Activated CD8-positive, alpha-beta memory T cell treated with anti-CD3 and anti-CD28 coated beads, Interleukin-2, amount 50 U/mL, for 4 hours (primary cell): Measurements from ENCODE around the gene BIN2.

ENCODE experiments used
- DNase-seq: peaks from one replicate; pipeline ENCODE4 v3.0.0-alpha.2; 2020

BIN2 gene

DNA sequence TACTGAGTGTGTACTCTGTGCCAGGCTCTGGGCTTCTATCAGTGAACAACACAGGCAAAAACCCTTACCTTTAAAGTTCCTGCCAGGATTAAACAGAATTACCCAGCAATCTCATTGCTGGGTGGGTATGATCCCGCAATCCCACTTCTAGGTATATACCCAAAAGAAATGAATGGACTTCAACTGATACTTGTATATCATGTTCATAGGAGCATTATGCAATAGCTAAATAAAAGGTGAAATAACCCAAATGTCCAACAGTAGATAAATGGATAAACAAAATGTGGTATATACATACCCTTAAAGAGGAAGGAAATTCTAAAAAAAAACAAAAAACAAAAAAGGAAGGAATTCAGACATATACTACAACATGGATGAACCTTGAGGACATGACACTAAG is 70.7 kb downstream of the BIN2 start:
- no peak for DNase-seq

- DNase-seq = no peak
These were observed 76.3 kb downstream of the BIN2 start for GRCh38 chr12:51247523-51248206.

DNA sequence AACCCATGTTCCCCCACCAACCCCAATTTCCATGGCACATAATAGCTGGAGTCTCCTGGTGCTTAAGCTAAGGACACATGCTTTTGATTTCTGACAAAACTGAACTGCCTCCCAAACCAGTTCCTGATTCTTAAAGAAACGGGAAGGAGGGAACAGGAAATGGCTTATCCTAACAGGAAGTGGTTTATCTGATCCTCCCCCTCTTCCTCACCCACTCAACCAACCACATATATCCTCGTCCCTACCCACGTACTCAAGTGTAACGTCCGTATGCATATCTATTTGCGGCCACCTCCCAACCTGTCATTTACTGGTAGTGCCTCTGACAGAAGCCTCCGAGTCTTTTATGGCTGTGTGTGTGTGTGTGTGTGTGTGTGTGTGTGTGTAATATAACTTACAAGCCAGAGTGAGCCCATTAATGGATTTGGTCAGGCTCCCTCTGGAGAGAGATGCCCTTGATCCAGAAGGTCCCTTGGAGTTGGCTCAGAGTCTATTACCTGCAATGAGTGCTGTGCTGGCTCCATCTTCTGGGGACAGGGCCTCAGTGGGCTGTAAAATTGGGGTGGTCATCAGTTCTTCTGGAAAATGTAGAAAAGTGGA is 77.6 kb downstream of the BIN2 start:
- DNase-seq = no peak

GRCh38 chr12:51245476-51246253 is 78.3 kb downstream of the BIN2 start:
- DNase-seq = no peak

GRCh38 chr12:51244269-51244668 is 79.7 kb downstream of the BIN2 start:
- DNase-seq = no peak

- no peak for DNase-seq
These were observed 81.1 kb downstream of the BIN2 start for GRCh38 chr12:51242876-51243275.

GRCh38 chr12:51242120-51242519 is 81.9 kb downstream of the BIN2 start:
- DNase-seq = no peak

DNA sequence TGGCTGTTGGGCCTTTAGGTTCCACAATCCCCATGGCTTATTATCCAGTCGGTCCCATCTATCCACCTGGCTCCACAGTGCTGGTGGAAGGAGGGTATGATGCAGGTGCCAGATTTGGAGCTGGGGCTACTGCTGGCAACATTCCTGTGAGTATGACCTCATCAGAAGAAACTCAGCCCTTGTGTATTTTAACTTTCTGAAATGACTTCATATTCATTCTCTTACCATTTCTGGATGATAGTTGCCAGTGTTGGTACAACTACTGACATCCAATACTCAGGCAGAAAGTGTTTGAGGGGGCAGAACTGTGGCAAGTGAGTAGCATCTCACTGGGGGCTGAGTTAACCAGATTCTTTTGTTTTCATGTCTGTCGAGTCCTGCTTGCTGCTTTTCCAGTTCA is 83.0 kb downstream of the BIN2 start:
- DNase-seq = no peak

DNA sequence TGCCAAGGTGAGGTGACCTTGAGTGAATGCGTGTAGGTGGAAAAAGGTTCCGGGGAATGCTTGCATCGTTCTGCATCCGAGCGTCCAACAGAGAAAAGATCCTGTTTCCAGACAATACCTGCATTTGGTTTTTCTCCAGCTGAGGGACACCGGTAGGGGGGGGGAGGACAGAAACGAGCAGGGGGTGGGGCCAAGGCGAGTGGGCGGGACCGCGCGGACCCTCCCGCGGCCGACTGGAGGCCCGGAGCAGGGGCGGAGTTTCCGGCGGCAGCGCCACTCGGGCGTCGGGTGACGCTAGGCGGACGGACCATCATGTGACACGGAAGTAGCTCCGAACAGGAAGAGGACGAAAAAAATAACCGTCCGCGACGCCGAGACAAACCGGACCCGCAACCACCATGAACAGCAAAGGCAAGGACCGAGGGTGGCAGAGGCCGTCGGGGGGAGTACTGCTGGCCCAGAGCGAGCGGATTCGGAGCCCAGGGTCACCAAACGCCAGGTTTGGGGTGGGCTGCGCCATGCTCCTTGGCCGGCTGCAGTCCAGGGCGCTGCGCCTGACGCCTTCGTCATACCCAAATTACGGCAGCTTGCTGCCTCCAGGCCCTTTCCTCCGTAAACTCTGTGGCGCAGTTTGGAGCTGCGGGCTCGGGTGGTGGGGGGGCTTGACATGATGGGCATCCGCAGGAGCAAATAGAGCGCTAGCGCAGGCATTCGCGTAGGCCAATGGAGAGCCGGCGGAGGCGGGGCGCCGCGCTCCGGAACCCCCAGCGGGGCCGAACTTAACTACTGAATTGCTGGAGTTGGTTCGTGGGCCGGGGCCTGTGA is 85.3 kb downstream of the BIN2 start, which contains the start of gene DAZAP2:
DAZAP2 (plus strand) TSS at position 317 of the 825 bp plus-strand sequence; CDS start at position 399, 82 bp downstream.
- DNase-seq = peak; percentile 92

DNA sequence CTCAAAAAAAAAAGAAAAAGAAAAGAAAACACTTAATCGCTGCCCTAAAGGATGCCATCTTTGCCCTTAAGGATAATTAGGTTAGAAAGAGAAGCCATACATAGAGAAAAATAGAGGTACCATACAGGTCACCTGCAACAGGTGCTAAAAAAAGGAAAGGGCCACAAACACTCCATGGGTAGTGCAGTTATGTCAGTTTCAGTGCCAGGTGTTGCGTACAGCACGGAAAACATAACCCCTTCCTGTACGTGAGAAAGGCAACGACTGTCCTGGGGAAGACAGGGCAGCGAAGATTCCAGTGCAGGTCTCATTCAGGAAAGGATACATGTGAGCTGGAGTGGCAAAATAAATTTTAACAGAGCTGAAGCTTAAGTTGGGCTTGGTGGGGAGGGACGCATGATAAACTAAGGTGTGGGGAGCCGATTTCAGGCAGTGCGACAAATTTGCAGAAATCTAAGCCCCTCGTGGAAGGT is 85.9 kb downstream of the BIN2 start:
- DNase-seq = no peak

DNA sequence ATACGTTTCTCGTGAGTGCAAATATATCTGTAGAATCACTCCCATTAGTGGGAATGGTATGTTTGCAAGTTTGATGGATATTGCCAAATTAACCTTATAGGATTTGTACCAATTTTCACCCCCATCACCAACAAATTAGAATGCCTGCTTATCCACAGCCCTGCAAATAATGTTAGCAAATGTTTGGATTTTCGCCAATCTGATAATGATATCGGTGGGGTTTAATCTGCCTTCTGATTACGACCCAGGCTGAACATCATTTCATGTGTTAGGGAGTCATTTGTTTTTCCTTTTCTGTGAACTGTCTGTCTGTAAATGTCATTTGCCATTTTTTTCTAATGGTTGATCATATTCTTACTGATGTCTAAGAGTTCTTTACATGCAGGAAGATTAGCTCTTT is 89.4 kb downstream of the BIN2 start:
- DNase-seq = no peak

GRCh38 chr12:51232642-51233041 is 91.3 kb downstream of the BIN2 start:
- DNase-seq = no peak
